Astrocyte (in vitro differentiated cells and primary cell): ENCODE results near the gene CD101.

ENCODE experiments used
- CTCF ChIP-seq: IDR thresholded peaks from 2 replicates; pipeline ENCODE4 v1.5.1; 2011; ENCODE audit warnings: low read depth, mild to moderate bottlenecking, inconsistent platforms, low read length, moderate library complexity; ENCODE audit not compliant: insufficient read depth
- EZH2 ChIP-seq: IDR thresholded peaks from 2 replicates; pipeline ENCODE4 v1.6.1; 2012; ENCODE audit warnings: mild to moderate bottlenecking, low read length, inconsistent platforms; ENCODE audit not compliant: insufficient read depth

DNA sequence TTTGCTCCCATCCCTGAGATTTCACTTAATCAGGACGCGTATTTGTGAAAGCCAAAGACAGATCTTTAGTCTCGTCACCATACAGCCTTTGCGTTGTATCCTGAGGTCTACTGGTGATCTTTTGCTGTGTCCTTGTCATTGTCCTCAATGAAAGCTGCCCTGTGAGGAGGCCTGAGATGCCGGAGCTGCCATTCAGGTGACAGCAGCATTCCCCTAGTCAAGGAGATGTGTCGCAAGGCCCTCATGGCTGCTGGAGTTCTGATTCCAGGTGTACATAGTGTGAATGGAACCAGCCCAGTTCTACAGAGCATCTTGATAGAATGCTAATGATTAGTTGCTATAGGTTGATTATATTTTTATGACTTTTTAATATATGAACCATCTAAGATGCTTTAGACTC is 82.7 kb downstream of the CD101 start:
- no peak for TF ChIP-seq CTCF
- no peak for TF ChIP-seq EZH2
